ENCODE results near the gene GRB10. TPM values are rescaled to one million over a fixed set of nuclear protein-coding genes. Genes with fewer than 3 reads are reported as not detected.

Gene GRB10
- total RNA-seq, 1 donor from 2014 or later, result 58.6 TPM

GRCh38 chr7:50808282-50808888 lies 25.7 kb upstream of the GRB10 start:
- no peak for DNase-seq

GRCh38 chr7:50807026-50807730 lies 24.5 kb upstream of the GRB10 start:
- no peak for ATAC-seq
- DNase-seq, result no peak
- intact Hi-C loops (cut with DNase I), result no loop called here

More at GRCh38 chr7:50808282-50808888, 25.7 kb upstream of the GRB10 start:
- Histone ChIP-seq H3K27me3 (no peaks in the 10 kb centered on the region), H3K9me3 (no peaks in the 10 kb centered on the region), H3K27ac (no peak overlapping the region), H3K36me3 (no peaks in the 10 kb centered on the region), H3K4me1 (no peaks in the 10 kb centered on the region), H3K4me3 (no peak overlapping the region)
- no peak for ATAC-seq
- intact Hi-C loops (cut with DNase I), result no loop called here
- TF ChIP-seq CTCF (IDR thresholded peaks at IDR 0.05), result no peak

GRCh38 chr7:50806143-50806542 lies 23.4 kb upstream of the GRB10 start:
- DNase-seq (no peak), ATAC-seq (no peak)
- no peak for TF ChIP-seq CTCF (IDR thresholded peaks at IDR 0.05)
- H3K4me1 ChIP-seq, result no peaks in the 10 kb centered on the region
- H3K27ac ChIP-seq, result no peak overlapping the region
- no peak overlapping the region for H3K4me3 ChIP-seq
- intact Hi-C loops (cut with DNase I), result no loop called here
- no peaks in the 10 kb centered on the region for H3K36me3 ChIP-seq
- no peaks in the 10 kb centered on the region for H3K9me3 ChIP-seq
- no peaks in the 10 kb centered on the region for H3K27me3 ChIP-seq

More at GRCh38 chr7:50807026-50807730, 24.5 kb upstream of the GRB10 start:
- H3K4me3 ChIP-seq, result no peak overlapping the region
- no peak overlapping the region for H3K27ac ChIP-seq
- no peaks in the 10 kb centered on the region for H3K36me3 ChIP-seq
- H3K4me1 ChIP-seq, result no peaks in the 10 kb centered on the region
- H3K9me3 ChIP-seq, result no peaks in the 10 kb centered on the region
- TF ChIP-seq CTCF (IDR thresholded peaks at IDR 0.05), result no peak
- H3K27me3 ChIP-seq, result no peaks in the 10 kb centered on the region

- ATAC-seq (no peak), DNase-seq (no peak)
- no peaks in the 10 kb centered on the region for H3K36me3 ChIP-seq
- no peak overlapping the region for H3K27ac ChIP-seq
- no peaks in the 10 kb centered on the region for H3K4me1 ChIP-seq
- H3K9me3 ChIP-seq, result no peaks in the 10 kb centered on the region
- intact Hi-C loops (cut with DNase I), result no loop called here
- TF ChIP-seq CTCF (IDR thresholded peaks at IDR 0.05), result no peak
- no peaks in the 10 kb centered on the region for H3K27me3 ChIP-seq
- no peak overlapping the region for H3K4me3 ChIP-seq
Measured at GRCh38 chr7:50805447-50806125, 22.9 kb upstream of the GRB10 start.

- H3K27ac ChIP-seq, result no peak overlapping the region
- no peaks in the 10 kb centered on the region for H3K4me1 ChIP-seq
- DNase-seq, result no peak
- H3K4me3 ChIP-seq, result no peak overlapping the region
- intact Hi-C loops (cut with DNase I), result no loop called here
- no peaks in the 10 kb centered on the region for H3K27me3 ChIP-seq
- no peaks in the 10 kb centered on the region for H3K9me3 ChIP-seq
- no peaks in the 10 kb centered on the region for H3K36me3 ChIP-seq
- no peak for ATAC-seq
- no peak for TF ChIP-seq CTCF (IDR thresholded peaks at IDR 0.05)
Measured at GRCh38 chr7:50803359-50804337, 21.0 kb upstream of the GRB10 start.

Data from upper lobe of right lung (tissue), 1 donor.